HG03378 (cell line): ENCODE data around the gene UGCG.
A peak's percentile ranks its signal among the peaks of the same experiment; 100 is the strongest.
"Not testable (repeated sequence)": the region's sequence is repeated elsewhere in the genome, so short reads cannot be mapped to it uniquely, and the experiment has no call there.

Experiments used
- ATAC-seq: cut with Tn5 transposase; IDR thresholded peaks from one replicate; pipeline ENCODE4 v1.9.1; 2021; ENCODE audit warnings: mild to moderate bottlenecking, moderate library complexity; ENCODE audit not compliant: unreplicated experiment

UGCG gene

GRCh38 chr9:111895996-111896941, at the start of gene UGCG:
Gene UGCG (plus strand): TSS chr9:111896814. CDS start chr9:111897216, 402 bp downstream.
- peak; percentile 49 for ATAC-seq

GRCh38 chr9:111851553-111851952, 45.1 kb upstream of the UGCG start:
- ATAC-seq = no peak

- ATAC-seq = no peak
These were observed 44.3 kb upstream of the UGCG start for GRCh38 chr9:111852291-111852690.

- ATAC-seq = no peak
These were observed 43.2 kb upstream of the UGCG start for GRCh38 chr9:111853450-111853827.

- ATAC-seq = no peak
These were observed 41.8 kb upstream of the UGCG start for GRCh38 chr9:111854799-111855198.

GRCh38 chr9:111857555-111858211, 38.9 kb upstream of the UGCG start:
- ATAC-seq = no peak

GRCh38 chr9:111860443-111860842, 36.2 kb upstream of the UGCG start:
- ATAC-seq = no peak

- no peak for ATAC-seq
These were observed 33.0 kb upstream of the UGCG start for GRCh38 chr9:111863636-111864035.

- ATAC-seq = no peak
These were observed 29.6 kb upstream of the UGCG start for GRCh38 chr9:111866976-111867375.

- no peak for ATAC-seq
These were observed 28.1 kb upstream of the UGCG start for GRCh38 chr9:111868475-111868874.

- ATAC-seq = peak; percentile 75
These were observed 25.7 kb upstream of the UGCG start for GRCh38 chr9:111870774-111871498.

- no peak for ATAC-seq
These were observed 25.1 kb upstream of the UGCG start for GRCh38 chr9:111871499-111871855.

- no peak for ATAC-seq
These were observed 23.7 kb upstream of the UGCG start for GRCh38 chr9:111872886-111873285.

GRCh38 chr9:111873901-111874300, 22.7 kb upstream of the UGCG start:
- ATAC-seq = no peak

- ATAC-seq = no peak
These were observed 22.1 kb upstream of the UGCG start for GRCh38 chr9:111874500-111874899.

- ATAC-seq = not testable (repeated sequence)
These were observed 21.3 kb upstream of the UGCG start for GRCh38 chr9:111875291-111875690.

- not testable (repeated sequence) for ATAC-seq
These were observed 20.9 kb upstream of the UGCG start for GRCh38 chr9:111875691-111876090.

GRCh38 chr9:111876179-111876578, 20.4 kb upstream of the UGCG start:
- ATAC-seq = no peak

- no peak for ATAC-seq
These were observed 19.2 kb upstream of the UGCG start for GRCh38 chr9:111877420-111877819.

GRCh38 chr9:111878946-111879345, 17.7 kb upstream of the UGCG start:
- ATAC-seq = no peak

GRCh38 chr9:111886983-111887718, 9.5 kb upstream of the UGCG start:
- no peak for ATAC-seq
